ENCODE measurements around the gene BEX1. TPM values are rescaled to one million over a fixed set of nuclear protein-coding genes. Genes with fewer than 3 reads are reported as not detected.

BEX1 gene
- total RNA-seq, 1 experiment from 2014 or later, result 50.0 TPM

Other genes with a start within 250 kb of the BEX1 start
- 0.49 TPM in 1 of 2 replicates, not detected in the other for gene RAB40AL, start 126.9 kb downstream of the BEX1 start, total RNA-seq (2014; rRNA removed; shearing (Covaris generic))
- 0.10 and 0.24 TPM in 2 replicates for gene NXF3, start 29.0 kb upstream of the BEX1 start, total RNA-seq (2014; rRNA removed; shearing (Covaris generic))
- 2.6 TPM in 2 replicates for gene BEX4, start 150.9 kb upstream of the BEX1 start, total RNA-seq (2014; rRNA removed; shearing (Covaris generic))
- gene TCEAL8, start 191.0 kb upstream of the BEX1 start, total RNA-seq (2014; rRNA removed; shearing (Covaris generic)), result 71.7 and 87.1 TPM in 2 replicates
- gene TCEAL5, start 212.6 kb upstream of the BEX1 start, total RNA-seq (2014; rRNA removed; shearing (Covaris generic)), result not detected in 2 replicates
- gene BEX2, start 246.8 kb upstream of the BEX1 start, total RNA-seq (2014; rRNA removed; shearing (Covaris generic)), result 0.20 TPM in 1 of 2 replicates, not detected in the other